MM.1S (cell line): Measurements from ENCODE around the gene PTCSC3.

Source experiments
- DNase-seq: peaks from one replicate; pipeline ENCODE4 v3.0.0-alpha.2; 2015
- H2AFZ ChIP-seq: fragments of 300-600 bp; sonication (generic); 2 replicates; pipeline ENCODE4 v1.6.0; 2016; ENCODE audit warnings: antibody characterized with exemption, low read length
- H3F3A ChIP-seq: fragments of 300-600 bp; sonication (generic); 2 replicates; pipeline ENCODE4 v1.6.1; 2016; ENCODE audit warnings: mild to moderate bottlenecking, antibody characterized with exemption, low read length, moderate library complexity, mixed read lengths; ENCODE audit not compliant: insufficient read depth
- H3K27ac ChIP-seq: fragments of 300-600 bp; sonication (generic); 2 replicates; pipeline ENCODE4 v1.5.1; 2016; ENCODE audit warnings: mild to moderate bottlenecking, low read length
- H3K27me3 ChIP-seq: fragments of 300-600 bp; sonication (generic); replicated peaks from 2 replicates; pipeline ENCODE4 v1.6.0; 2016; ENCODE audit warnings: low read length; ENCODE audit not compliant: insufficient read depth
- H3K36me3 ChIP-seq: fragments of 300-600 bp; sonication (generic); replicated peaks from 2 replicates; pipeline ENCODE4 v1.6.1; 2016; ENCODE audit warnings: mild to moderate bottlenecking, low read length, mixed read lengths; ENCODE audit not compliant: insufficient read depth
- H3K4me1 ChIP-seq: fragments of 300-600 bp; sonication (generic); 2 replicates; pipeline ENCODE4 v1.6.1; 2016; ENCODE audit warnings: low read length, mixed read lengths
- H3K4me2 ChIP-seq: fragments of 300-600 bp; sonication (generic); 2 replicates; pipeline ENCODE4 v1.6.0; 2016; ENCODE audit warnings: low read depth, low read length
- H3K4me3 ChIP-seq: fragments of 300-600 bp; sonication (generic); 2 replicates; pipeline ENCODE4 v1.5.1; 2016; ENCODE audit warnings: low read length, mixed read lengths
- H3K79me2 ChIP-seq: fragments of 300-600 bp; sonication (generic); 2 replicates; pipeline ENCODE4 v1.6.1; 2016; ENCODE audit warnings: mixed run types, low read length, mixed read lengths
- H3K9ac ChIP-seq: fragments of 300-600 bp; sonication (generic); 2 replicates; pipeline ENCODE4 v1.6.1; 2016; ENCODE audit warnings: low read length, mixed read lengths
- H3K9me2 ChIP-seq: fragments of 300-600 bp; sonication (generic); replicated peaks from 2 replicates; pipeline ENCODE4 v1.6.1; 2016; ENCODE audit warnings: mild to moderate bottlenecking, low read length, mixed read lengths; ENCODE audit not compliant: insufficient read depth
- H3K9me3 ChIP-seq: fragments of 300-600 bp; sonication (generic); replicated peaks from 2 replicates; pipeline ENCODE4 v1.6.1; 2016; ENCODE audit warnings: mild to moderate bottlenecking, low read length, mixed read lengths; ENCODE audit not compliant: insufficient read depth
- H4K20me1 ChIP-seq: fragments of 300-600 bp; sonication (generic); 2 replicates; pipeline ENCODE4 v1.6.1; 2016; ENCODE audit warnings: mild to moderate bottlenecking, low read length, moderate library complexity, mixed read lengths; ENCODE audit not compliant: insufficient read depth
- CTCF ChIP-seq: fragments of 300-600 bp; sonication (generic); IDR thresholded peaks from 2 replicates; pipeline ENCODE4 v1.5.1; 2016; ENCODE audit warnings: antibody characterized with exemption, low read length, mixed read lengths
- EZH2 ChIP-seq: fragments of 300-600 bp; sonication (generic); optimal IDR thresholded peaks from 2 replicates; pipeline ENCODE3; 2017; ENCODE audit warnings: low read depth, mild to moderate bottlenecking, antibody characterized with exemption, low read length, mixed read lengths
- EZH2phosphoT487 ChIP-seq: fragments of 300-600 bp; sonication (generic); IDR thresholded peaks from 2 replicates; pipeline ENCODE4 v1.6.1; 2018; ENCODE audit warnings: antibody characterized with exemption, low read length

PTCSC3 gene

GRCh38 chr14:36208690-36209278 is 32.3 kb upstream of the PTCSC3 start:
- no peaks in the 10 kb centered on the region for H3K9me3 ChIP-seq
- no peaks in the 10 kb centered on the region for H3K9me2 ChIP-seq
- no peaks in the 10 kb centered on the region for H3K79me2 ChIP-seq
- H3K27ac ChIP-seq: no peak overlapping the region
- no peaks in the 10 kb centered on the region for H4K20me1 ChIP-seq
- no peak for DNase-seq
- no peak overlapping the region for H2AFZ ChIP-seq
- no peak for TF ChIP-seq EZH2
- H3K4me1 ChIP-seq: no peaks in the 10 kb centered on the region
- no peaks in the 10 kb centered on the region for H3K27me3 ChIP-seq
- H3K4me2 ChIP-seq: no peak overlapping the region
- no peaks in the 10 kb centered on the region for H3K36me3 ChIP-seq
- H3K4me3 ChIP-seq: no peak overlapping the region
- H3K9ac ChIP-seq: no peak overlapping the region
- no peaks in the 10 kb centered on the region for H3F3A ChIP-seq

- no peaks in the 10 kb centered on the region for H3F3A ChIP-seq
- DNase-seq: no peak
- H3K27ac ChIP-seq: no peak overlapping the region
- no peak overlapping the region for H3K4me3 ChIP-seq
- H3K4me2 ChIP-seq: no peak overlapping the region
- TF ChIP-seq CTCF (no peak), EZH2 (no peak)
- no peaks in the 10 kb centered on the region for H3K4me1 ChIP-seq
- no peaks in the 10 kb centered on the region for H3K9me2 ChIP-seq
- no peaks in the 10 kb centered on the region for H3K36me3 ChIP-seq
- H3K79me2 ChIP-seq: no peaks in the 10 kb centered on the region
- no peak overlapping the region for H3K9ac ChIP-seq
- no peak overlapping the region for H2AFZ ChIP-seq
- H3K27me3 ChIP-seq: no peaks in the 10 kb centered on the region
- H4K20me1 ChIP-seq: no peaks in the 10 kb centered on the region
- H3K9me3 ChIP-seq: no peaks in the 10 kb centered on the region
Measured at GRCh38 chr14:36207500-36207899, 31.0 kb upstream of the PTCSC3 start.

- TF ChIP-seq EZH2: no peak
- TF ChIP-seq CTCF: no peak
- TF ChIP-seq EZH2phosphoT487: no peak
- no peak for DNase-seq
- no peaks in the 10 kb centered on the region for H3K4me1 ChIP-seq
- H2AFZ ChIP-seq: no peak overlapping the region
- no peaks in the 10 kb centered on the region for H3K27me3 ChIP-seq
- H3K79me2 ChIP-seq: no peaks in the 10 kb centered on the region
- no peaks in the 10 kb centered on the region for H4K20me1 ChIP-seq
- no peaks in the 10 kb centered on the region for H3K9me3 ChIP-seq
- H3K36me3 ChIP-seq: no peaks in the 10 kb centered on the region
- no peaks in the 10 kb centered on the region for H3F3A ChIP-seq
- H3K9me2 ChIP-seq: no peaks in the 10 kb centered on the region
- H3K4me2 ChIP-seq: no peak overlapping the region
- no peak overlapping the region for H3K4me3 ChIP-seq
- H3K27ac ChIP-seq: no peak overlapping the region
- no peak overlapping the region for H3K9ac ChIP-seq
Measured at GRCh38 chr14:36204461-36205073, 28.0 kb upstream of the PTCSC3 start.

GRCh38 chr14:36198378-36198777 is 21.9 kb upstream of the PTCSC3 start:
- H3F3A ChIP-seq: no peaks in the 10 kb centered on the region
- H3K9me2 ChIP-seq: no peaks in the 10 kb centered on the region
- no peak for TF ChIP-seq EZH2phosphoT487
- TF ChIP-seq EZH2: no peak
- no peak for TF ChIP-seq CTCF
- H3K79me2 ChIP-seq: no peaks in the 10 kb centered on the region
- H3K4me2 ChIP-seq: no peak overlapping the region
- H2AFZ ChIP-seq: no peak overlapping the region
- no peak overlapping the region for H3K9ac ChIP-seq
- H3K36me3 ChIP-seq: no peaks in the 10 kb centered on the region
- H3K4me3 ChIP-seq: no peak overlapping the region
- H3K4me1 ChIP-seq: no peaks in the 10 kb centered on the region
- DNase-seq: no peak
- no peak overlapping the region for H3K27ac ChIP-seq
- no peaks in the 10 kb centered on the region for H3K9me3 ChIP-seq
- no peaks in the 10 kb centered on the region for H4K20me1 ChIP-seq
- H3K27me3 ChIP-seq: no peaks in the 10 kb centered on the region
